Smooth muscle cell (in vitro differentiated cells): Measurements from ENCODE around the gene HK2. TPM values are rescaled to one million over a fixed set of nuclear protein-coding genes. Genes with fewer than 3 reads are reported as not detected.
"Not testable (repeated sequence)": the region's sequence is repeated elsewhere in the genome, so short reads cannot be mapped to it uniquely, and the experiment has no call there.

Experiments
- DNase-seq: peaks from one replicate; lab custom pipeline; 2025; ENCODE audit not compliant: unreplicated experiment; lab: John Stamatoyannopoulos, UW
- H2AFZ ChIP-seq: fragments of 200-600 bp; sonication (generic); 2 replicates; pipeline ENCODE4 v1.6.0; 2016; ENCODE audit warnings: antibody characterized with exemption, low read depth, mild to moderate bottlenecking
- H3F3A ChIP-seq: fragments of 200-600 bp; sonication (generic); 2 replicates; pipeline ENCODE4 v1.6.0; 2017; ENCODE audit warnings: antibody characterized with exemption, low read depth
- H3K27ac ChIP-seq: fragments of 200-600 bp; sonication (generic); 2 replicates; pipeline ENCODE4 v1.5.1; 2016; ENCODE audit warnings: low read depth, mild to moderate bottlenecking
- H3K27me3 ChIP-seq: fragments of 200-600 bp; sonication (generic); 2 replicates; pipeline ENCODE4 v1.6.1; 2016; ENCODE audit warnings: low read depth, mild to moderate bottlenecking
- H3K36me3 ChIP-seq: fragments of 200-600 bp; sonication (generic); 2 replicates; pipeline ENCODE4 v1.5.1; 2016; ENCODE audit warnings: low read depth
- H3K4me1 ChIP-seq: fragments of 200-600 bp; sonication (generic); 2 replicates; pipeline ENCODE4 v1.5.1; 2016; ENCODE audit warnings: low read depth
- H3K4me2 ChIP-seq: fragments of 200-600 bp; sonication (generic); 2 replicates; pipeline ENCODE4 v1.6.0; 2016; ENCODE audit warnings: mild to moderate bottlenecking
- H3K4me3 ChIP-seq: fragments of 200-600 bp; sonication (generic); 2 replicates; pipeline ENCODE4 v1.5.1; 2016; ENCODE audit warnings: mild to moderate bottlenecking
- H3K79me2 ChIP-seq: fragments of 200-600 bp; sonication (generic); 2 replicates; pipeline ENCODE4 v1.6.0; 2016; ENCODE audit warnings: low read depth, mild to moderate bottlenecking
- H3K9ac ChIP-seq: fragments of 200-600 bp; sonication (generic); 2 replicates; pipeline ENCODE4 v1.6.0; 2016; ENCODE audit warnings: low read depth
- H3K9me3 ChIP-seq: fragments of 200-600 bp; sonication (generic); replicated peaks from 2 replicates; pipeline ENCODE4 v1.5.1; 2016; ENCODE audit warnings: low read depth
- H4K20me1 ChIP-seq: fragments of 200-600 bp; sonication (generic); 2 replicates; pipeline ENCODE4 v1.6.0; 2016; ENCODE audit warnings: low read depth
- CTCF ChIP-seq: fragments of 200-600 bp; sonication (generic); IDR thresholded peaks from 2 replicates; pipeline ENCODE4 v1.5.1; 2017; ENCODE audit warnings: borderline replicate concordance, mild to moderate bottlenecking, antibody characterized with exemption; ENCODE audit not compliant: insufficient read depth, poor library complexity, severe bottlenecking
- WGBS: methylation state at CpG from one replicate; pipeline ENCODE4 v1.1.7; 2016; ENCODE audit warnings: low lambda C conversion rate; 5-methylcytosine and 5-hydroxymethylcytosine counted together
- polyA plus RNA-seq: library from polyadenylated mRNA; unstranded; fragments of >200 nt; fragmentation: Nextera tagmentation; extraction: Ambion mirVana; gene quantifications from 2 replicates; pipeline ENCODE4 v1.2.1, GENCODE V29; 2016
- total RNA-seq: library from RNA; depleted of rRNA; stranded (reverse); fragments of >200 nt; gene quantifications from 2 replicates; pipeline ENCODE4 v1.2.3, GENCODE V29; 2014

Gene HK2
- total and polyA plus RNA-seq, 2 experiments from 2014 or later = 20.3 to 38.0 TPM

- TF ChIP-seq CTCF = no peak
- no peaks in the 10 kb centered on the region for H3K79me2 ChIP-seq
- no peaks in the 10 kb centered on the region for H3F3A ChIP-seq
- H3K36me3 ChIP-seq = no peaks in the 10 kb centered on the region
- H3K4me3 ChIP-seq = no peak overlapping the region
- H3K27ac ChIP-seq = no peak overlapping the region
- 89% methylated on average over 2 of the region's 2 CpGs for WGBS
- no peak overlapping the region for H3K9ac ChIP-seq
- H2AFZ ChIP-seq = no peak overlapping the region
- H3K27me3 ChIP-seq = no peaks in the 10 kb centered on the region
- no peaks in the 10 kb centered on the region for H3K9me3 ChIP-seq
- no peaks in the 10 kb centered on the region for H4K20me1 ChIP-seq
- no peak for DNase-seq
- H3K4me1 ChIP-seq = peaks cover under 1% of the 10 kb centered on the region
- H3K4me2 ChIP-seq = no peak overlapping the region
Observed at GRCh38 chr2:74828543-74828942, 5.4 kb upstream of the HK2 start.

GRCh38 chr2:74831693-74832530, 2.0 kb upstream of the HK2 start:
- WGBS = 61% methylated on average over 7 of the region's 7 CpGs
- Histone ChIP-seq H3K9ac (no peak overlapping the region), H3K4me3 (no peak overlapping the region), H3F3A (no peaks in the 10 kb centered on the region), H3K4me2 (peak overlapping the region; percentile 38), H3K4me1 (peaks cover 8% of the 10 kb centered on the region), H3K79me2 (peaks cover 23% of the 10 kb centered on the region), H3K27ac (peak overlapping the region; percentile 54), H2AFZ (peak overlapping the region; percentile 53), H3K9me3 (no peaks in the 10 kb centered on the region), H3K36me3 (no peaks in the 10 kb centered on the region), H4K20me1 (peaks cover 25% of the 10 kb centered on the region), H3K27me3 (no peaks in the 10 kb centered on the region)
- no peak for TF ChIP-seq CTCF
- no peak for DNase-seq

GRCh38 chr2:74834234-74834791, 386 bp downstream of the HK2 start:
- H3K36me3 ChIP-seq, H3K27me3 ChIP-seq, H3K9me3 ChIP-seq, H3F3A ChIP-seq, DNase-seq: not testable (repeated sequence)
- peak overlapping the region; percentile 65 for H3K9ac ChIP-seq
- peak overlapping the region; percentile 89 for H3K4me3 ChIP-seq
- WGBS = under 1% methylated on average over 51 of the region's 51 CpGs
- peak overlapping the region; percentile 65 for H3K27ac ChIP-seq
- peak overlapping the region; percentile 16 for H2AFZ ChIP-seq
- H3K4me2 ChIP-seq = peak overlapping the region; percentile 96
- H3K79me2 ChIP-seq = peaks cover 46% of the 10 kb centered on the region
- H3K4me1 ChIP-seq = peaks cover 13% of the 10 kb centered on the region
- peaks cover 47% of the 10 kb centered on the region for H4K20me1 ChIP-seq

- no peaks in the 10 kb centered on the region for H3K36me3 ChIP-seq
- H3K4me3 ChIP-seq = peak overlapping the region; percentile 89
- WGBS = 1% methylated on average over 69 of the region's 87 CpGs
- DNase-seq = no peak
- H3K27ac ChIP-seq = peak overlapping the region; percentile 65
- no peak for TF ChIP-seq CTCF
- H3K79me2 ChIP-seq = peaks cover 53% of the 10 kb centered on the region
- H3K4me2 ChIP-seq = peak overlapping the region; percentile 96
- peak overlapping the region; percentile 65 for H3K9ac ChIP-seq
- H3F3A ChIP-seq = no peaks in the 10 kb centered on the region
- no peaks in the 10 kb centered on the region for H3K27me3 ChIP-seq
- no peaks in the 10 kb centered on the region for H3K9me3 ChIP-seq
- peaks cover 13% of the 10 kb centered on the region for H3K4me1 ChIP-seq
- H4K20me1 ChIP-seq = peaks cover 54% of the 10 kb centered on the region
- peak overlapping the region; percentile 16 for H2AFZ ChIP-seq
Observed at GRCh38 chr2:74834792-74835755, 1.1 kb downstream of the HK2 start.
